GM12878 (cell line): ENCODE results near the gene TMEM132C. TPM values are rescaled to one million over a fixed set of nuclear protein-coding genes. Genes with fewer than 3 reads are reported as not detected.
A peak's percentile ranks its signal among the peaks of the same experiment; 100 is the strongest.

Experiments
- ATAC-seq: fragments of 200-7000 bp; cut with Tn5 transposase; 3 replicates; pipeline ENCODE4 v1.9.1; 2020; ENCODE audit warnings: mild to moderate bottlenecking, moderate library complexity
- BruUV-seq: library from RNA; stranded (reverse); fragments of 400-500 nt; replicated peaks from 2 replicates; lab custom pipeline; 2021; lab: Mats Ljungman, UMichigan
- CTCF ChIA-PET: fragments of 300-600 bp; sonication (Branson Sonifier 250); formaldehyde crosslinking; extraction: SDS; loops from one replicate; lab custom pipeline; 2021; ENCODE audit warnings: inconsistent platforms; lab: Yijun Ruan, JAX
- POLR2A ChIA-PET: fragments of 350-600 bp; formaldehyde crosslinking; extraction: SDS; loops from one replicate; lab custom pipeline; 2021; ENCODE audit warnings: inconsistent platforms; lab: Charles Lee
- RAD21 ChIA-PET: fragments of 300-600 bp; sonication (Branson Sonifier 250); formaldehyde crosslinking; loops from one replicate; lab custom pipeline; 2023; ENCODE audit warnings: antibody characterized with exemption; ENCODE audit not compliant: unreplicated experiment; lab: Charles Lee
- SMC1A ChIA-PET: fragments of 300-600 bp; sonication (Branson Sonifier 250); formaldehyde crosslinking; loops from one replicate; lab custom pipeline; 2023; ENCODE audit not compliant: unreplicated experiment, uncharacterized antibody; lab: Charles Lee
- DNase-seq: peaks from one replicate; pipeline ENCODE4 v3.0.0-alpha.2; 2011; ENCODE audit warnings: low read depth, low spot score
- FAIRE-seq: peaks from 3 replicates; lab custom pipeline; 2011; peaks lifted over from hg19 to GRCh38; lab: Jason Lieb, UNC
- H2AFZ ChIP-seq: 2 replicates; pipeline ENCODE4 v1.6.0; 2011; ENCODE audit warnings: low read depth, low read length, control low read depth; ENCODE audit not compliant: control insufficient read depth
- H3K27ac ChIP-seq: 2 replicates; pipeline ENCODE4 v1.5.1; 2011; ENCODE audit warnings: control low read depth; ENCODE audit not compliant: control insufficient read depth, insufficient read depth
- H3K27me3 ChIP-seq, 2 experiments: replicated peaks in 1 of 2; 2 replicates each; pipeline versions ENCODE4 v1.6.0 to v1.6.1; 2011; ENCODE audit warnings: low read length in 1 of 2; ENCODE audit not compliant: control insufficient read depth in 2 of 2, insufficient read depth in 2 of 2
- H3K36me3 ChIP-seq, 2 experiments: 2 replicates each; pipeline ENCODE4 v1.5.1; 2011; ENCODE audit warnings: low read length in 1 of 2; ENCODE audit not compliant: control insufficient read depth in 2 of 2, insufficient read depth in 2 of 2
- H3K4me1 ChIP-seq: 2 replicates; pipeline ENCODE4 v1.6.1; 2011; ENCODE audit warnings: mild to moderate bottlenecking, low read length, moderate library complexity, mixed read lengths; ENCODE audit not compliant: control insufficient read depth, insufficient read depth
- H3K4me2 ChIP-seq: 2 replicates; pipeline ENCODE4 v1.6.0; 2011; ENCODE audit warnings: control low read depth; ENCODE audit not compliant: control insufficient read depth, insufficient read depth
- H3K4me3 ChIP-seq: fragments of 200-600 bp; sonication (generic); 2 replicates; pipeline ENCODE4 v1.5.1; 2016
- H3K79me2 ChIP-seq: 2 replicates; pipeline ENCODE4 v1.6.0; 2011; ENCODE audit warnings: low read length; ENCODE audit not compliant: control insufficient read depth, insufficient read depth
- H3K9ac ChIP-seq: 2 replicates; pipeline ENCODE4 v1.8.0; 2011; ENCODE audit warnings: low read length, control low read depth, mixed read lengths; ENCODE audit not compliant: control insufficient read depth, insufficient read depth
- H3K9me3 ChIP-seq: replicated peaks from 3 replicates; pipeline ENCODE4 v1.5.1; 2011; ENCODE audit warnings: mild to moderate bottlenecking, low read length; ENCODE audit not compliant: control insufficient read depth, insufficient read depth
- H4K20me1 ChIP-seq: 2 replicates; pipeline ENCODE4 v1.6.0; 2011; ENCODE audit not compliant: control insufficient read depth, insufficient read depth
- GABPA ChIP-seq: IDR thresholded peaks from 2 replicates; pipeline ENCODE4 v1.6.1; 2014; ENCODE audit warnings: antibody characterized with exemption, low read depth, mild to moderate bottlenecking, inconsistent platforms
- NFYB ChIP-seq: IDR thresholded peaks from 2 replicates; pipeline ENCODE4 v1.6.1; 2011; ENCODE audit warnings: low read depth, mild to moderate bottlenecking, low read length, improper control_type of control experiment, moderate library complexity; ENCODE audit not compliant: insufficient read depth
- RAD21 ChIP-seq: IDR thresholded peaks from 2 replicates; pipeline ENCODE4 v1.6.1; 2011; ENCODE audit warnings: mild to moderate bottlenecking, low read depth, low read length, moderate library complexity; ENCODE audit not compliant: insufficient read depth
- SMC3 ChIP-seq: IDR thresholded peaks from 2 replicates; pipeline ENCODE4 v1.6.1; 2011; ENCODE audit warnings: low read length, improper control_type of control experiment, borderline replicate concordance
- TCF3 ChIP-seq: IDR thresholded peaks from 2 replicates; pipeline ENCODE4 v1.6.1; 2012; ENCODE audit warnings: low read depth, mild to moderate bottlenecking, low read length, borderline replicate concordance; ENCODE audit not compliant: insufficient read depth
- WGBS: methylation state at CpG from one replicate; pipeline ENCODE4 v1.1.6; 2016; ENCODE audit warnings: low lambda C conversion rate; ENCODE audit not compliant: insufficient replicate concordance, insufficient coverage; ENCODE audit errors: missing lambda C conversion rate; 5-methylcytosine and 5-hydroxymethylcytosine counted together
- in situ Hi-C: fragments of 300-500 bp; cut with MboI; formaldehyde crosslinking; loops from 9 replicates; pipeline ENCODE4 v1.14.3; 2018; ENCODE audit warnings: mixed read lengths
- intact Hi-C: fragments of 100-400 bp; cut with micrococcal nuclease; formaldehyde crosslinking; loops from one replicate; pipeline ENCODE4 v1.14.2; 2022; ENCODE audit not compliant: unreplicated experiment
- polyA plus RNA-seq, 11 experiments: library from polyadenylated mRNA; depleted of rRNA in 4 of 11; unstranded in 6 of 11; stranded (reverse) in 5 of 11; fragments of >200 nt; fragmentation: Nextera tagmentation in 4 of 11; fragmentation: Illumina TruSeq in 1 of 11; extraction: Ambion mirVana in 4 of 11; extraction: Trizol in 1 of 11; gene quantifications; 1 replicate in 1 of 11; 2 replicates in 10 of 11; pipeline versions ENCODE4 v1.2.1 to v1.2.3, GENCODE V29; 2011 to 2016; ENCODE audit warnings: inconsistent platforms in 2 of 11, missing spikeins in 2 of 11, low read depth in 1 of 11
- total RNA-seq, 4 experiments: library from RNA; depleted of rRNA in 3 of 4; stranded (reverse); fragments of >200 nt in 3 of 4; fragmentation: Illumina TruSeq in 1 of 4; extraction: Trizol in 1 of 4; gene quantifications; 2 replicates each; pipeline versions ENCODE4 v1.2.1 to v1.2.3, GENCODE V29; 2013 to 2021
- TF ChIP-seq, protein P1 (sequence below): fragments of 150-350 bp; IDR thresholded peaks from 2 replicates; pipeline ENCODE4 v1.6.1; 2014; ENCODE audit warnings: mild to moderate bottlenecking, low read depth, low read length
- TF ChIP-seq, protein P2 (sequence below): fragments of 450-650 bp; IDR thresholded peaks from 2 replicates; pipeline ENCODE4 v1.6.1; 2017; ENCODE audit warnings: mild to moderate bottlenecking, low read depth, inconsistent platforms; ENCODE audit not compliant: poor library complexity, severe bottlenecking
- TF ChIP-seq, protein P3 (sequence below): fragments of 450-650 bp; IDR thresholded peaks from 2 replicates; pipeline ENCODE4 v1.6.1; 2018; ENCODE audit warnings: mild to moderate bottlenecking, low read depth, moderate library complexity; ENCODE audit not compliant: partially characterized antibody
- TF ChIP-seq, protein P4 (sequence below): fragments of 450-650 bp; IDR thresholded peaks from 2 replicates; pipeline ENCODE4 v1.6.1; 2016; ENCODE audit warnings: mild to moderate bottlenecking
- TF ChIP-seq, protein P5 (sequence below), 3 experiments: IDR thresholded peaks in 2 of 3; conservative IDR thresholded peaks in 1 of 3; 2 replicates each; pipeline ENCODE4 v1.5.1; 2011; ENCODE audit warnings: low read depth in 3 of 3, low read length in 3 of 3, mild to moderate bottlenecking in 3 of 3, control low read depth in 2 of 3, moderate library complexity in 2 of 3, inconsistent platforms in 1 of 3, mixed read lengths in 1 of 3; ENCODE audit not compliant: control insufficient read depth in 2 of 3, insufficient read depth in 1 of 3; ENCODE audit errors: extremely low read depth in 1 of 3

Gene TMEM132C
- total and polyA plus RNA-seq, 10 of the 15 experiments (the other 5 are each of a cell fraction or from before 2014, with no cell fraction given): not detected

DNA sequence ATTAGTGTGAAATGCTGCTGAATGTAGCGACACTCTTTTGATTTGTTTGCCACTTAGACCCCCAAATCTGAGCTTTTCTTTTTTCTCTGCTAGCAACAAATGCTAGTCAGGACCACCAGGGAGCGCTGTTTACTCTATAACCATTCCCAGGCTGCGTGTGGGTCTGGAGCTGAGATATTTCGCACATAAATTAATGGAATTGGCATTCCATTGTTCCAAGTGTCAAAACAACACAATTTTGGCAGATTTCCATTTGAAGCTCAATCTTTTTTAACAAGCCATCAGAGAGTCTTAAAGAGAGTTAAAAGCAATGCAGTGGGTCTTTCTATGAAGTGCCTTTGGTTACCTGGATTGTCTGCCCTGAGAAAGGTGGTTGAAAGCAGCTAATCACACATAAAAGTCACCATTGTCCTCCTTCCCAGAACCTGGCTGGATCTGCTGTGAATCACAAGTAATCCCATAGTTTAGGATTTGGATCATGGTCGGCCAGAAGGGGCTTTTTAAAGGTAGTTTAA is 7.4 kb upstream of the TMEM132C start:
- no peaks in the 10 kb centered on the region for H3K79me2 ChIP-seq
- no peak overlapping the region for H3K4me3 ChIP-seq
- SMC1A ChIA-PET: interaction anchor here (0.8 to 1.6 kb wide), 7 partner anchors 12 to 1755 kb away, joined by 3 to 9 read pairs (median 4); no protein-coding TSS in a partner anchor
- H3K27me3 ChIP-seq: no peaks in the 10 kb centered on the region
- no peaks in the 10 kb centered on the region for H3K4me1 ChIP-seq
- no peak overlapping the region for H2AFZ ChIP-seq
- in situ Hi-C loops (loop anchor here (10.0 kb wide), 1 partner anchor 1655 kb away; no protein-coding TSS in a partner anchor), intact Hi-C loops (loop anchor here (1.0 kb wide), 2 partner anchors 129 to 1652 kb away; no protein-coding TSS in a partner anchor)
- H3K36me3 ChIP-seq: no peaks in the 10 kb centered on the region
- RAD21 ChIA-PET: interaction anchor here (0.8 to 3.7 kb wide), 6 partner anchors 40 to 1754 kb away, joined by 4 to 17 read pairs (median 6); no protein-coding TSS in a partner anchor
- TF ChIP-seq TCF3 (no peak), NFYB (no peak), GABPA (no peak), RAD21 (peak; percentile 76), SMC3 (peak; percentile 62)
- TF ChIP-seq, protein P1, sequence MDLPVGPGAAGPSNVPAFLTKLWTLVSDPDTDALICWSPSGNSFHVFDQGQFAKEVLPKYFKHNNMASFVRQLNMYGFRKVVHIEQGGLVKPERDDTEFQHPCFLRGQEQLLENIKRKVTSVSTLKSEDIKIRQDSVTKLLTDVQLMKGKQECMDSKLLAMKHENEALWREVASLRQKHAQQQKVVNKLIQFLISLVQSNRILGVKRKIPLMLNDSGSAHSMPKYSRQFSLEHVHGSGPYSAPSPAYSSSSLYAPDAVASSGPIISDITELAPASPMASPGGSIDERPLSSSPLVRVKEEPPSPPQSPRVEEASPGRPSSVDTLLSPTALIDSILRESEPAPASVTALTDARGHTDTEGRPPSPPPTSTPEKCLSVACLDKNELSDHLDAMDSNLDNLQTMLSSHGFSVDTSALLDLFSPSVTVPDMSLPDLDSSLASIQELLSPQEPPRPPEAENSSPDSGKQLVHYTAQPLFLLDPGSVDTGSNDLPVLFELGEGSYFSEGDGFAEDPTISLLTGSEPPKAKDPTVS: no peak
- TF ChIP-seq, protein P2, sequence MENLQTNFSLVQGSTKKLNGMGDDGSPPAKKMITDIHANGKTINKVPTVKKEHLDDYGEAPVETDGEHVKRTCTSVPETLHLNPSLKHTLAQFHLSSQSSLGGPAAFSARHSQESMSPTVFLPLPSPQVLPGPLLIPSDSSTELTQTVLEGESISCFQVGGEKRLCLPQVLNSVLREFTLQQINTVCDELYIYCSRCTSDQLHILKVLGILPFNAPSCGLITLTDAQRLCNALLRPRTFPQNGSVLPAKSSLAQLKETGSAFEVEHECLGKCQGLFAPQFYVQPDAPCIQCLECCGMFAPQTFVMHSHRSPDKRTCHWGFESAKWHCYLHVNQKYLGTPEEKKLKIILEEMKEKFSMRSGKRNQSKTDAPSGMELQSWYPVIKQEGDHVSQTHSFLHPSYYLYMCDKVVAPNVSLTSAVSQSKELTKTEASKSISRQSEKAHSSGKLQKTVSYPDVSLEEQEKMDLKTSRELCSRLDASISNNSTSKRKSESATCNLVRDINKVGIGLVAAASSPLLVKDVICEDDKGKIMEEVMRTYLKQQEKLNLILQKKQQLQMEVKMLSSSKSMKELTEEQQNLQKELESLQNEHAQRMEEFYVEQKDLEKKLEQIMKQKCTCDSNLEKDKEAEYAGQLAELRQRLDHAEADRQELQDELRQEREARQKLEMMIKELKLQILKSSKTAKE: no peak
- TF ChIP-seq, protein P3, sequence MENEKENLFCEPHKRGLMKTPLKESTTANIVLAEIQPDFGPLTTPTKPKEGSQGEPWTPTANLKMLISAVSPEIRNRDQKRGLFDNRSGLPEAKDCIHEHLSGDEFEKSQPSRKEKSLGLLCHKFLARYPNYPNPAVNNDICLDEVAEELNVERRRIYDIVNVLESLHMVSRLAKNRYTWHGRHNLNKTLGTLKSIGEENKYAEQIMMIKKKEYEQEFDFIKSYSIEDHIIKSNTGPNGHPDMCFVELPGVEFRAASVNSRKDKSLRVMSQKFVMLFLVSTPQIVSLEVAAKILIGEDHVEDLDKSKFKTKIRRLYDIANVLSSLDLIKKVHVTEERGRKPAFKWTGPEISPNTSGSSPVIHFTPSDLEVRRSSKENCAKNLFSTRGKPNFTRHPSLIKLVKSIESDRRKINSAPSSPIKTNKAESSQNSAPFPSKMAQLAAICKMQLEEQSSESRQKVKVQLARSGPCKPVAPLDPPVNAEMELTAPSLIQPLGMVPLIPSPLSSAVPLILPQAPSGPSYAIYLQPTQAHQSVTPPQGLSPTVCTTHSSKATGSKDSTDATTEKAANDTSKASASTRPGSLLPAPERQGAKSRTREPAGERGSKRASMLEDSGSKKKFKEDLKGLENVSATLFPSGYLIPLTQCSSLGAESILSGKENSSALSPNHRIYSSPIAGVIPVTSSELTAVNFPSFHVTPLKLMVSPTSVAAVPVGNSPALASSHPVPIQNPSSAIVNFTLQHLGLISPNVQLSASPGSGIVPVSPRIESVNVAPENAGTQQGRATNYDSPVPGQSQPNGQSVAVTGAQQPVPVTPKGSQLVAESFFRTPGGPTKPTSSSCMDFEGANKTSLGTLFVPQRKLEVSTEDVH: no peak
- TF ChIP-seq, protein P4, sequence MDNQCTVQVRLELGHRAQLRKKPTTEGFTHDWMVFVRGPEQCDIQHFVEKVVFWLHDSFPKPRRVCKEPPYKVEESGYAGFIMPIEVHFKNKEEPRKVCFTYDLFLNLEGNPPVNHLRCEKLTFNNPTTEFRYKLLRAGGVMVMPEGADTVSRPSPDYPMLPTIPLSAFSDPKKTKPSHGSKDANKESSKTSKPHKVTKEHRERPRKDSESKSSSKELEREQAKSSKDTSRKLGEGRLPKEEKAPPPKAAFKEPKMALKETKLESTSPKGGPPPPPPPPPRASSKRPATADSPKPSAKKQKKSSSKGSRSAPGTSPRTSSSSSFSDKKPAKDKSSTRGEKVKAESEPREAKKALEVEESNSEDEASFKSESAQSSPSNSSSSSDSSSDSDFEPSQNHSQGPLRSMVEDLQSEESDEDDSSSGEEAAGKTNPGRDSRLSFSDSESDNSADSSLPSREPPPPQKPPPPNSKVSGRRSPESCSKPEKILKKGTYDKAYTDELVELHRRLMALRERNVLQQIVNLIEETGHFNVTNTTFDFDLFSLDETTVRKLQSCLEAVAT: no peak
- TF ChIP-seq, protein P5, sequence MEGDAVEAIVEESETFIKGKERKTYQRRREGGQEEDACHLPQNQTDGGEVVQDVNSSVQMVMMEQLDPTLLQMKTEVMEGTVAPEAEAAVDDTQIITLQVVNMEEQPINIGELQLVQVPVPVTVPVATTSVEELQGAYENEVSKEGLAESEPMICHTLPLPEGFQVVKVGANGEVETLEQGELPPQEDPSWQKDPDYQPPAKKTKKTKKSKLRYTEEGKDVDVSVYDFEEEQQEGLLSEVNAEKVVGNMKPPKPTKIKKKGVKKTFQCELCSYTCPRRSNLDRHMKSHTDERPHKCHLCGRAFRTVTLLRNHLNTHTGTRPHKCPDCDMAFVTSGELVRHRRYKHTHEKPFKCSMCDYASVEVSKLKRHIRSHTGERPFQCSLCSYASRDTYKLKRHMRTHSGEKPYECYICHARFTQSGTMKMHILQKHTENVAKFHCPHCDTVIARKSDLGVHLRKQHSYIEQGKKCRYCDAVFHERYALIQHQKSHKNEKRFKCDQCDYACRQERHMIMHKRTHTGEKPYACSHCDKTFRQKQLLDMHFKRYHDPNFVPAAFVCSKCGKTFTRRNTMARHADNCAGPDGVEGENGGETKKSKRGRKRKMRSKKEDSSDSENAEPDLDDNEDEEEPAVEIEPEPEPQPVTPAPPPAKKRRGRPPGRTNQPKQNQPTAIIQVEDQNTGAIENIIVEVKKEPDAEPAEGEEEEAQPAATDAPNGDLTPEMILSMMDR (IDR thresholded peaks at IDR 0.05 in 2 of 3, conservative IDR thresholded peaks at IDR 0.05 in 1 of 3; ENCODE audit: control insufficient read depth in 2 of 3, extremely low read depth in 1 of 3, insufficient read depth in 1 of 3, low read depth in 3 of 3, low read length in 3 of 3): peak; percentile 54 to 74 (median 58); a peak in 5 of 6 replicates
- POLR2A ChIA-PET: no interaction called here
- no peak overlapping the region for H3K4me2 ChIP-seq
- under 1% methylated on average over 5 of the region's 5 CpGs for WGBS
- CTCF ChIA-PET: interaction anchor here (0.7 to 2.2 kb wide), 23 partner anchors 9 to 1772 kb away, joined by 3 to 26 read pairs (median 4); no protein-coding TSS in a partner anchor
- H3K9me3 ChIP-seq: no peaks in the 10 kb centered on the region
- ATAC-seq (no peak), FAIRE-seq (no peak), DNase-seq (no peak)
- H3K9ac ChIP-seq: no peak overlapping the region
- no peaks in the 10 kb centered on the region for H4K20me1 ChIP-seq
- BruUV-seq: no TSS peak
- no peak overlapping the region for H3K27ac ChIP-seq
